ENCODE measurements around the gene URM1. TPM values are rescaled to one million over a fixed set of nuclear protein-coding genes. Genes with fewer than 3 reads are reported as not detected.
A peak's percentile ranks its signal among the peaks of the same experiment; 100 is the strongest.

The URM1 gene
- total RNA-seq, 1 donor from 2014 or later = 96.1 TPM

GRCh38 chr9:128414461-128414860, 43.3 kb downstream of the URM1 start:
- Mint-ChIP-seq H3K27ac (ENCODE audit: unreplicated experiment) (no peak overlapping the region), H3K36me3 (ENCODE audit: low read depth, unreplicated experiment) (no peaks in the 10 kb centered on the region), H3K9me3 (ENCODE audit: unreplicated experiment) (no peaks in the 10 kb centered on the region), H3K27me3 (ENCODE audit: unreplicated experiment) (peaks cover 14% of the 10 kb centered on the region), H3K4me3 (ENCODE audit: unreplicated experiment) (no peak overlapping the region), H3K4me1 (ENCODE audit: unreplicated experiment) (peaks cover 11% of the 10 kb centered on the region)
- DNase-seq (ENCODE audit: low spot score) = no peak
- peak; percentile 20 for TF ChIP-seq CTCF (IDR thresholded peaks at IDR 0.05; ENCODE audit: unreplicated experiment)

GRCh38 chr9:128415281-128415680, 44.1 kb downstream of the URM1 start:
- peaks cover 11% of the 10 kb centered on the region for H3K4me1 Mint-ChIP-seq (ENCODE audit: unreplicated experiment)
- H3K27ac Mint-ChIP-seq (ENCODE audit: unreplicated experiment) = no peak overlapping the region
- no peak overlapping the region for H3K4me3 Mint-ChIP-seq (ENCODE audit: unreplicated experiment)
- H3K27me3 Mint-ChIP-seq (ENCODE audit: unreplicated experiment) = peaks cover 12% of the 10 kb centered on the region
- no peak for DNase-seq (ENCODE audit: low spot score)
- TF ChIP-seq CTCF (IDR thresholded peaks at IDR 0.05; ENCODE audit: unreplicated experiment) = no peak
- no peaks in the 10 kb centered on the region for H3K9me3 Mint-ChIP-seq (ENCODE audit: unreplicated experiment)
- no peaks in the 10 kb centered on the region for H3K36me3 Mint-ChIP-seq (ENCODE audit: low read depth, unreplicated experiment)

- H3K4me3 Mint-ChIP-seq (ENCODE audit: unreplicated experiment) = no peak overlapping the region
- TF ChIP-seq CTCF (IDR thresholded peaks at IDR 0.05; ENCODE audit: unreplicated experiment) = no peak
- peaks cover 11% of the 10 kb centered on the region for H3K4me1 Mint-ChIP-seq (ENCODE audit: unreplicated experiment)
- peaks cover 11% of the 10 kb centered on the region for H3K27me3 Mint-ChIP-seq (ENCODE audit: unreplicated experiment)
- H3K27ac Mint-ChIP-seq (ENCODE audit: unreplicated experiment) = no peak overlapping the region
- H3K9me3 Mint-ChIP-seq (ENCODE audit: unreplicated experiment) = no peaks in the 10 kb centered on the region
- H3K36me3 Mint-ChIP-seq (ENCODE audit: low read depth, unreplicated experiment) = no peaks in the 10 kb centered on the region
- DNase-seq (ENCODE audit: low spot score) = no peak
These were observed 44.8 kb downstream of the URM1 start for GRCh38 chr9:128416014-128416413.

GRCh38 chr9:128416432-128417019, 45.4 kb downstream of the URM1 start:
- no peak overlapping the region for H3K4me3 Mint-ChIP-seq (ENCODE audit: unreplicated experiment)
- DNase-seq (ENCODE audit: low spot score) = no peak
- TF ChIP-seq CTCF (IDR thresholded peaks at IDR 0.05; ENCODE audit: unreplicated experiment) = no peak
- no peaks in the 10 kb centered on the region for H3K36me3 Mint-ChIP-seq (ENCODE audit: low read depth, unreplicated experiment)
- H3K9me3 Mint-ChIP-seq (ENCODE audit: unreplicated experiment) = no peaks in the 10 kb centered on the region
- peaks cover 7% of the 10 kb centered on the region for H3K27me3 Mint-ChIP-seq (ENCODE audit: unreplicated experiment)
- peaks cover 11% of the 10 kb centered on the region for H3K4me1 Mint-ChIP-seq (ENCODE audit: unreplicated experiment)
- H3K27ac Mint-ChIP-seq (ENCODE audit: unreplicated experiment) = no peak overlapping the region

GRCh38 chr9:128419061-128419925, 48.1 kb downstream of the URM1 start:
- H3K27me3 Mint-ChIP-seq (ENCODE audit: unreplicated experiment) = peaks cover 5% of the 10 kb centered on the region
- no peak overlapping the region for H3K27ac Mint-ChIP-seq (ENCODE audit: unreplicated experiment)
- H3K4me1 Mint-ChIP-seq (ENCODE audit: unreplicated experiment) = peaks cover 13% of the 10 kb centered on the region
- no peak overlapping the region for H3K4me3 Mint-ChIP-seq (ENCODE audit: unreplicated experiment)
- H3K9me3 Mint-ChIP-seq (ENCODE audit: unreplicated experiment) = no peaks in the 10 kb centered on the region
- no peak for DNase-seq (ENCODE audit: low spot score)
- no peaks in the 10 kb centered on the region for H3K36me3 Mint-ChIP-seq (ENCODE audit: low read depth, unreplicated experiment)
- TF ChIP-seq CTCF (IDR thresholded peaks at IDR 0.05; ENCODE audit: unreplicated experiment) = no peak

Measured in endothelial cell (in vitro differentiated cells).